Hindlimb muscle (tissue), 1 donor: Measurements from ENCODE around the gene IMPG2. TPM values are rescaled to one million over a fixed set of nuclear protein-coding genes. Genes with fewer than 3 reads are reported as not detected.

Source experiments
- DNase-seq: peaks from one replicate; pipeline ENCODE4 v3.0.0-alpha.2; 2013
- polyA plus RNA-seq: library from polyadenylated mRNA; unstranded; fragments of 120-200 nt; gene quantifications from one replicate; pipeline ENCODE4 v1.2.1, GENCODE V29; 2013; ENCODE audit not compliant: insufficient read length

Gene IMPG2
- polyA plus RNA-seq, 1 donor, result 1.5 TPM

- peak; percentile 15 for DNase-seq
Measured at GRCh38 chr3:101273156-101273555, 47.2 kb downstream of the IMPG2 start.

GRCh38 chr3:101271728-101272127 is 48.6 kb downstream of the IMPG2 start:
- no peak for DNase-seq

GRCh38 chr3:101270149-101270548 is 50.2 kb downstream of the IMPG2 start:
- DNase-seq, result no peak

- peak; percentile 15 for DNase-seq
Measured at GRCh38 chr3:101268971-101269671, 51.3 kb downstream of the IMPG2 start.

- DNase-seq, result peak; percentile 54
Measured at GRCh38 chr3:101268141-101268540, 52.2 kb downstream of the IMPG2 start.

GRCh38 chr3:101266566-101266965 is 53.8 kb downstream of the IMPG2 start:
- DNase-seq, result no peak

- no peak for DNase-seq
Measured at GRCh38 chr3:101266071-101266470, 54.3 kb downstream of the IMPG2 start.

GRCh38 chr3:101262393-101263240 is 57.8 kb downstream of the IMPG2 start:
- no peak for DNase-seq

GRCh38 chr3:101261506-101261905 is 58.9 kb downstream of the IMPG2 start:
- no peak for DNase-seq

GRCh38 chr3:101259485-101260341 is 60.7 kb downstream of the IMPG2 start:
- no peak for DNase-seq

GRCh38 chr3:101256511-101256910 is 63.9 kb downstream of the IMPG2 start:
- no peak for DNase-seq

GRCh38 chr3:101255441-101255840 is 64.9 kb downstream of the IMPG2 start:
- no peak for DNase-seq

GRCh38 chr3:101253396-101253795 is 67.0 kb downstream of the IMPG2 start:
- DNase-seq, result no peak

- no peak for DNase-seq
Measured at GRCh38 chr3:101252945-101253344, 67.4 kb downstream of the IMPG2 start.

- DNase-seq, result no peak
Measured at GRCh38 chr3:101252307-101252706, 68.1 kb downstream of the IMPG2 start.

- no peak for DNase-seq
Measured at GRCh38 chr3:101251441-101251840, 68.9 kb downstream of the IMPG2 start.

- DNase-seq, result no peak
Measured at GRCh38 chr3:101249522-101249921, 70.9 kb downstream of the IMPG2 start.

- no peak for DNase-seq
Measured at GRCh38 chr3:101248736-101249135, 71.6 kb downstream of the IMPG2 start.

GRCh38 chr3:101244212-101244575 is 76.2 kb downstream of the IMPG2 start:
- no peak for DNase-seq

- no peak for DNase-seq
Measured at GRCh38 chr3:101243285-101244211, 76.8 kb downstream of the IMPG2 start.

- DNase-seq, result no peak
Measured at GRCh38 chr3:101240719-101241399, 79.5 kb downstream of the IMPG2 start.
